Measurements from ENCODE around the gene CITED1. TPM values are rescaled to one million over a fixed set of nuclear protein-coding genes. Genes with fewer than 3 reads are reported as not detected.

Gene CITED1
- total and polyA plus RNA-seq, 2 of the 4 experiments (the other 2 are of a cell fraction) = 0.18 to 0.24 TPM

- intact Hi-C loops (cut with micrococcal nuclease) = no loop called here
These were observed 8.7 kb downstream of the CITED1 start for GRCh38 chrX:72296991-72297390.

More at GRCh38 chrX:72296991-72297390, 8.7 kb downstream of the CITED1 start:
- ChIA-PET CTCF (no interaction called here), POLR2A (ENCODE audit: unreplicated experiment) (no interaction called here)
- DNase-seq (no peak), ATAC-seq (ENCODE audit: low read depth) (no peak)
- Histone ChIP-seq H2AK5ac (ENCODE audit: low read depth, low read length) (no peak overlapping the region), H3K4me3 (ENCODE audit: insufficient read depth, low read depth, low read length) (no peak overlapping the region), H3K23ac (ENCODE audit: low read depth, low read length) (no peak overlapping the region), H4K20me1 (ENCODE audit: insufficient read depth, low read length) (no peaks in the 10 kb centered on the region), H4K5ac (ENCODE audit: low read depth, low read length) (no peak overlapping the region), H4K91ac (ENCODE audit: insufficient read depth, low read depth, low read length) (no peak overlapping the region), H3K9ac (ENCODE audit: low read depth, low read length) (no peak overlapping the region), H3K4me2 (ENCODE audit: low read depth, low read length) (no peak overlapping the region), H2AFZ (replicated peaks; ENCODE audit: low read length, poor library complexity) (no peak overlapping the region), H3K36me3 (ENCODE audit: control insufficient read depth, insufficient read depth, low read length) (no peaks in the 10 kb centered on the region), H3K79me1 (ENCODE audit: low read depth in 1 of 2, low read length in 2 of 2) (no peaks in the 10 kb centered on the region), H3K14ac (replicated peaks; ENCODE audit: low read depth, low read length) (no peak overlapping the region), H2BK15ac (ENCODE audit: low read depth, low read length) (no peak overlapping the region), H2BK120ac (ENCODE audit: low read depth, low read length) (no peak overlapping the region), H3K9me3 (ENCODE audit: control insufficient read depth, insufficient read depth, low read length) (no peaks in the 10 kb centered on the region), H3K27ac (ENCODE audit: insufficient read depth, low read length) (no peak overlapping the region), H3K4me1 (ENCODE audit: control insufficient read depth, insufficient read depth, low read length) (no peaks in the 10 kb centered on the region), H4K8ac (ENCODE audit: low read depth in 2 of 2, low read length in 2 of 2) (no peak overlapping the region), H2BK5ac (ENCODE audit: low read depth, low read length, poor library complexity, severe bottlenecking) (no peak overlapping the region), H2BK20ac (ENCODE audit: low read depth, low read length) (no peak overlapping the region), H3K56ac (ENCODE audit: extremely low read depth, insufficient read depth, low read length) (no peak overlapping the region), H3K9me1 (ENCODE audit: insufficient read depth, low read length) (0 out of 2 replicates have a peak, but pooled peaks cover 4% of the 10 kb centered on the region), H3K18ac (ENCODE audit: low read depth, low read length) (no peak overlapping the region), H3K27me3 (ENCODE audit: control insufficient read depth, insufficient read depth, low read length) (peaks cover 59% of the 10 kb centered on the region), H2AK9ac (replicated peaks; ENCODE audit: low read depth, low read length, poor library complexity) (no peak overlapping the region), H3K4ac (ENCODE audit: low read depth, low read length) (no peak overlapping the region)
- dilution Hi-C loops (cut with HindIII; ENCODE audit: low sequenced_read_pairs, unreplicated experiment) (no loop called here), in situ Hi-C loops (cut with MboI; ENCODE audit: low sequenced_read_pairs) (no loop called here)
- no peak for TF ChIP-seq CEBPB (IDR thresholded peaks at IDR 0.05; ENCODE audit: low read depth, low read length)
- TF ChIP-seq SMC3 (IDR thresholded peaks at IDR 0.05; ENCODE audit: low read depth, low read length) = no peak
- no peak for TF ChIP-seq BHLHE40 (IDR thresholded peaks at IDR 0.05; ENCODE audit: low read depth, low read length)
- TF ChIP-seq MAZ (IDR thresholded peaks at IDR 0.05; ENCODE audit: borderline replicate concordance, low read depth, low read length) = no peak
- no peak for TF ChIP-seq RAD21 (IDR thresholded peaks at IDR 0.05; ENCODE audit: low read length)
- TF ChIP-seq RFX5 (IDR thresholded peaks at IDR 0.05; ENCODE audit: low read depth, low read length) = no peak
- no peak for TF ChIP-seq USF2 (IDR thresholded peaks at IDR 0.05; ENCODE audit: low read depth, low read length)
- no peak for TF ChIP-seq MAFK (IDR thresholded peaks at IDR 0.05; ENCODE audit: low read depth, low read length)
- no peak for TF ChIP-seq CHD1 (IDR thresholded peaks at IDR 0.05; ENCODE audit: low read depth, low read length)
- no peak for TF ChIP-seq POLR2A (IDR thresholded peaks at IDR 0.05; ENCODE audit: low read depth, low read length)
- TF ChIP-seq CTCF (conservative IDR thresholded peaks at IDR 0.05; ENCODE audit: low read depth, low read length) = no peak
- no peak for TF ChIP-seq MXI1 (IDR thresholded peaks at IDR 0.05; ENCODE audit: borderline replicate concordance, low read depth, low read length)
- no TSS peak for BruUV-seq (replicated peaks)
- no CpG with 5 or more reads among the region's 1 CpG for WGBS, 2 experiments (ENCODE audit: extremely low coverage in 2 of 2, insufficient read length in 1 of 2)
